Endodermal cell (in vitro differentiated cells): ENCODE results near the gene ADGRD1. TPM values are rescaled to one million over a fixed set of nuclear protein-coding genes. Genes with fewer than 3 reads are reported as not detected.

Experiments used
- DNase-seq: peaks from one replicate; pipeline ENCODE4 v3.0.0-alpha.2; 2017
- H3K27ac ChIP-seq: 2 replicates; pipeline ENCODE4 v1.5.1; 2013; ENCODE audit warnings: mild to moderate bottlenecking, low read depth, low read length, moderate library complexity
- H3K27me3 ChIP-seq: 2 replicates; pipeline ENCODE4 v1.6.1; 2013; ENCODE audit warnings: mild to moderate bottlenecking, low read length, moderate library complexity; ENCODE audit not compliant: insufficient read depth, control insufficient read depth, poor library complexity, severe bottlenecking
- H3K36me3 ChIP-seq: 2 replicates; pipeline ENCODE4 v1.7.0; 2013; ENCODE audit warnings: mild to moderate bottlenecking, low read length, moderate library complexity; ENCODE audit not compliant: control insufficient read depth, insufficient read depth
- H3K4me1 ChIP-seq: one replicate; pipeline ENCODE4 v1.7.0; 2013; ENCODE audit warnings: low read length; ENCODE audit not compliant: control insufficient read depth, insufficient read depth
- H3K4me3 ChIP-seq: 2 replicates; pipeline ENCODE4 v1.5.1; 2013; ENCODE audit warnings: mild to moderate bottlenecking, low read length, moderate library complexity
- H3K9ac ChIP-seq: 2 replicates; pipeline ENCODE4 v1.6.1; 2013; ENCODE audit warnings: mild to moderate bottlenecking, low read length, moderate library complexity; ENCODE audit not compliant: poor library complexity, severe bottlenecking; ENCODE audit errors: extremely low read depth
- H3K9me3 ChIP-seq: 2 replicates; pipeline ENCODE4 v1.6.1; 2013; ENCODE audit warnings: mild to moderate bottlenecking, low read length, moderate library complexity; ENCODE audit not compliant: control insufficient read depth
- H3K27ac Mint-ChIP-seq: 2 replicates; pipeline ENCODE4 v1.8.0; 2020; ENCODE audit warnings: mixed read lengths
- H3K27me3 Mint-ChIP-seq: 2 replicates; pipeline ENCODE4 v1.8.0; 2021; ENCODE audit warnings: mild to moderate bottlenecking, mixed read lengths; ENCODE audit not compliant: insufficient read depth
- H3K36me3 Mint-ChIP-seq: 2 replicates; pipeline ENCODE4 v1.8.0; 2020; ENCODE audit warnings: low read depth, mixed read lengths
- H3K4me1 Mint-ChIP-seq: 2 replicates; pipeline ENCODE4 v1.8.0; 2020; ENCODE audit warnings: mixed read lengths
- H3K4me3 Mint-ChIP-seq: 2 replicates; pipeline ENCODE4 v1.8.0; 2020; ENCODE audit warnings: mild to moderate bottlenecking, moderate library complexity, mixed read lengths
- H3K9me3 Mint-ChIP-seq: 2 replicates; pipeline ENCODE4 v1.8.0; 2020; ENCODE audit warnings: mild to moderate bottlenecking, mixed read lengths
- CTCF ChIP-seq: fragments of 200-600 bp; sonication (generic); conservative IDR thresholded peaks from 2 replicates; pipeline ENCODE4 v1.5.0; 2021; ENCODE audit warnings: antibody characterized with exemption, mild to moderate bottlenecking
- WGBS, 2 experiments: methylation state at CpG; one replicate each; pipeline versions ENCODE4 v1.1.5 to v1.1.7; 2013; ENCODE audit warnings: missing lambda C conversion rate in 2 of 2, mixed read lengths in 1 of 2; ENCODE audit not compliant: insufficient coverage in 1 of 2, insufficient read length in 1 of 2; 5-methylcytosine and 5-hydroxymethylcytosine counted together
- total RNA-seq, 2 donors: library from RNA; stranded (reverse); fragmentation: NEBNext Ultra II Directional in 1 of 2; extraction: Animal tissue kit (Norgen Biotek cat#: 25700) in 1 of 2; gene quantifications; 2 replicates in 1 of 2; 3 replicates in 1 of 2; pipeline ENCODE4 v1.2.1, GENCODE V29; 2021

Gene ADGRD1
- total RNA-seq, 2 donors from 2014 or later: 1.3 to 2.9 TPM

DNA sequence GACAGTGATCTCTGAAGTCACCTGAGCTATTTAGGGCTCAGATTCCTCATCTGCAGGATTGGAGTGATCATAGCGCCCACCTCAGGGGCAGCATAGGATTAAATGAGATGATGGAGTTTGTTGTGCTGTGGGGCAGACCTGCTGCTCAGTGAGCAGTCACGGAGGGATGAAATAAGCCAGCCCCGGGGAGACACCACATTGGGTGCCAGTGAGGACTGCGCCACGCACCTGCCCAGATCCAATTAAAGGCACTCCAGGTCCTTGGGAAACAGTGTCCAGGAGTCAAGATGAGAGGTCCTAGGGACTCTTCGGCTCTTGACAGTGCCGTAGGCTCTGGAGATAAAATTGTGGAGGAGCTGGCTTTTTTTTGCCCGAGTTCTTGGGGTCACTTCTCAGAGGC is 166.2 kb downstream of the ADGRD1 start:
- peaks cover 2% of the 10 kb centered on the region for H3K4me1 Mint-ChIP-seq

GRCh38 chr12:131120831-131121271 is 167.1 kb downstream of the ADGRD1 start:
- no peaks in the 10 kb centered on the region for H3K4me1 Mint-ChIP-seq
- Histone ChIP-seq H3K9ac (no peak overlapping the region), H3K4me3 (no peak overlapping the region), H3K36me3 (no peaks in the 10 kb centered on the region), H3K27ac (no peak overlapping the region), H3K9me3 (no peaks in the 10 kb centered on the region), H3K4me1 (no peaks in the 10 kb centered on the region), H3K27me3 (no peaks in the 10 kb centered on the region)
- peak; percentile 43 for DNase-seq
- WGBS, 2 experiments: 88 to 92% methylated on average over 11 to 25 of the region's 25 CpGs
- H3K27me3 Mint-ChIP-seq: peaks cover 29% of the 10 kb centered on the region
- TF ChIP-seq CTCF: no peak
- H3K4me3 Mint-ChIP-seq: no peak overlapping the region
- no peak overlapping the region for H3K27ac Mint-ChIP-seq
- no peaks in the 10 kb centered on the region for H3K9me3 Mint-ChIP-seq
- no peaks in the 10 kb centered on the region for H3K36me3 Mint-ChIP-seq

More for the DNA sequence above, 166.2 kb downstream of the ADGRD1 start:
- Histone ChIP-seq H3K9me3 (no peaks in the 10 kb centered on the region), H3K36me3 (no peaks in the 10 kb centered on the region), H3K27me3 (no peaks in the 10 kb centered on the region), H3K27ac (no peak overlapping the region), H3K4me3 (no peak overlapping the region), H3K4me1 (peaks cover 2% of the 10 kb centered on the region), H3K9ac (no peak overlapping the region)
- Mint-ChIP-seq H3K27ac (no peak overlapping the region), H3K4me3 (no peak overlapping the region), H3K36me3 (no peaks in the 10 kb centered on the region), H3K9me3 (no peaks in the 10 kb centered on the region), H3K27me3 (peaks cover 38% of the 10 kb centered on the region)
- DNase-seq: peak; percentile 36
- TF ChIP-seq CTCF: no peak
- WGBS, 2 experiments: 93 to 99% methylated on average over 7 to 8 of the region's 8 CpGs

DNA sequence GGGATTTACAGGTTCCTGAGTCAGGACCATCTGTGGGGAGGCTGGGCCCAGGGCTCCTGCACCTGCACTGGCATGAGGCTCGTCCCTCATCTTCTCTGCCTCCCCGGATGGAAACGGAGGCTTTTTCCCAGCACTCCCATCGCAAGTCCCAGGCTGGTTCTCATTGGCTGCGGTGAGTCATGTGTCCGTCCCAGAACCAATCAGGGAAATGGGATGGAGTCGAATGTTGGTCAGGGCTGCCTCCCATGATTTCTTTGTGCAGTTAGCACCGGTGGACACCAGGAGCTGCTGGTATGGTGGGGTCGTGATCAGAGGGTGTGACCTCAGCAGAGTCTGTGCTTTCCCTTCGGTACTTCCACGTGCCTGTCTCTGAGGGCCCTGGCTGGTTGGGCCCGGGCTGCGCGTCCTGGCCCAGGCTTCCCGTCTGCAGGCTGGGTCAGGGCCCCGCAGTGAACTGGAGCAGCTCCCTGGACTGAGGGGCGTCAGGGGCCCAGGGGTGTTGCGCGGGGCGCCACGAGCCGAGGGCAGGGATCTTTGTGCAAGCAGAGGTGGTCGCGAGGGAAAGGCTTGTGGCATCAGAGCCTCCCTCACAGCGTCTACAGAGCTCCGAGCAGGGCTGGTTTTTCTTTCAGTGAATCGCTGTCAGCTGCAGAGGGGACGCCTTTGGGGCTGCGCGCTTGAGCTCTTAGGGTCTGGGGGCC is 168.1 kb downstream of the ADGRD1 start:
- Histone ChIP-seq H3K9me3 (no peaks in the 10 kb centered on the region), H3K27ac (no peak overlapping the region), H3K36me3 (no peaks in the 10 kb centered on the region), H3K27me3 (no peaks in the 10 kb centered on the region), H3K4me1 (no peaks in the 10 kb centered on the region), H3K4me3 (no peak overlapping the region), H3K9ac (no peak overlapping the region)
- H3K27me3 Mint-ChIP-seq: peaks cover 27% of the 10 kb centered on the region
- no peak overlapping the region for H3K4me3 Mint-ChIP-seq
- peak; percentile 58 for DNase-seq
- no peak for TF ChIP-seq CTCF
- H3K9me3 Mint-ChIP-seq: peaks cover 1% of the 10 kb centered on the region
- WGBS, 2 experiments: 92 to 96% methylated on average over 21 to 30 of the region's 30 CpGs
- no peak overlapping the region for H3K27ac Mint-ChIP-seq
- H3K36me3 Mint-ChIP-seq: no peaks in the 10 kb centered on the region
- no peaks in the 10 kb centered on the region for H3K4me1 Mint-ChIP-seq
